A172 (cell line): ENCODE results near the gene TSPAN8. TPM values are rescaled to one million over a fixed set of nuclear protein-coding genes. Genes with fewer than 3 reads are reported as not detected.
A peak's percentile ranks its signal among the peaks of the same experiment; 100 is the strongest.
"Not testable (repeated sequence)": the region's sequence is repeated elsewhere in the genome, so short reads cannot be mapped to it uniquely, and the experiment has no call there.

Source experiments
- DNase-seq: peaks from one replicate; pipeline ENCODE4 v3.0.0-alpha.2; 2015; ENCODE audit warnings: low spot score
- total RNA-seq: library from RNA; depleted of rRNA; stranded (reverse); fragments of >200 nt; shearing (Covaris generic); gene quantifications from 2 replicates; pipeline ENCODE4 v1.2.3, GENCODE V29; 2014; rRNA removed

The TSPAN8 gene
- 40.6 and 55.8 TPM in 2 replicates for total RNA-seq

- DNase-seq: peak; percentile 29
These were observed at the start of gene TSPAN8 for GRCh38 chr12:71157601-71158233. TSS of gene TSPAN8 (minus strand) at chr12:71157999. CDS start at chr12:71157678, 321 bp downstream.

- DNase-seq: no peak
These were observed 43.4 kb upstream of the TSPAN8 start for GRCh38 chr12:71201136-71201679.

GRCh38 chr12:71200706-71201105, 42.9 kb upstream of the TSPAN8 start:
- DNase-seq: no peak

DNA sequence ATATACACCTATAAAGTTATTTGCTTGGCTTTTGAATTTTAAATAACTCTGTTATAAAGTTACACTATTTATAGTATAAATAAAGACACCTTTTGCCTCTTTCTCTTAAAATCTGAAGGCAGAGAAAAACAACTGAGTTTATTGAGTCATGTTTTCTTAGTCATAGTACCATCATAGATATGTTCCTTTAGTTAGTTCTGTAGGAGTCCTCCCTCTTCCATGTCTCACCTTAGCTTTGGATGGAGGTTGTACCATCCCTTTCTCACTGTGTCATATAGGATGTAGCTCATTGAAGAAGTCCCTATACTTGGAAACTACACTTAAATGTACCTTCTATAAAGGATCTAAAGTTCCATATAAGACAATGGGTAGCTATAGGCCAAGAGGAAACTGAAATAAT, 39.7 kb upstream of the TSPAN8 start:
- DNase-seq: no peak

DNA sequence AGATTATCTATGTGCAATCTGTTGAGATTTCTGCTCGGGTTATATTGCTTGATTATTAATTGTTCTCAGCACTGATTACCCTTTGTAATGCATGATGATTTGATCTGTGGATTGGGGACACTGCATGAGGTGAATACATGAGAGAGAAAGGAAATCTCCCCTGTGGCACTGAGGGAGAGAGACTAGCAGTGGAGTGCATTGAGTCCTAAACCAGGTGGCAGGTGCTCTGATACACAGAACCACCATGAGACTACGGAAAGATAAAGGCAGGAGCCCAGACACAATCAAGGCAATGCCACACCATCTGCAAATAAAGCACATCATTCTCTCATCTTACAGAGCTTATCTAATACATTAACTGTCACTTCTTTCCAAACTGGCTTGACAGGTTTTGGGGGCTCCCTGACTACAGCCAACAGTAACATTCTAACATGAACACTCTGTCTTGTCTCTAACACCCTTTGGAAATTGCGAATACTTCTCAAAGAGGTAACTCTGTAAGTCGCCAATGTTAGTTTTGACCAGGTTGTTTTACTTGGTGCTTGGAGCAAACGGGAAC, 37.6 kb upstream of the TSPAN8 start:
- DNase-seq: no peak

DNA sequence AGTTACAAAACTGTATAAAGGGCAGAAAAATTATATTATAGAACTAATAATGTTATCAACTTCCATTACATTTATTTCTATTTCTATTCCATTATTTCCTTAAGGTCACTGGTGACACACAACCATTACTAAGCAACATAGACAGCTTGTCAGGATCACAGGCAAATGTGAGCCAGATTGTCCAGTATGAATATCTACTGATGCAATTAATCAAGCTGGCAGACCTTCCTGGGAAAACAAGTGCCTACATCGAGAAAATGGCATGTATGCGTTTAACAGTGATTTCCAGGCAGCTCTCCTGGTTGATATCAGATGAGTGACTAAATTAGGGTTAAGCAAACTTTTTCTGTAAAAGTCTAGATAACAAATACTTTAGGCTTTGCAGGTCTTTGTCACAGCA, 36.9 kb upstream of the TSPAN8 start:
- no peak for DNase-seq

DNA sequence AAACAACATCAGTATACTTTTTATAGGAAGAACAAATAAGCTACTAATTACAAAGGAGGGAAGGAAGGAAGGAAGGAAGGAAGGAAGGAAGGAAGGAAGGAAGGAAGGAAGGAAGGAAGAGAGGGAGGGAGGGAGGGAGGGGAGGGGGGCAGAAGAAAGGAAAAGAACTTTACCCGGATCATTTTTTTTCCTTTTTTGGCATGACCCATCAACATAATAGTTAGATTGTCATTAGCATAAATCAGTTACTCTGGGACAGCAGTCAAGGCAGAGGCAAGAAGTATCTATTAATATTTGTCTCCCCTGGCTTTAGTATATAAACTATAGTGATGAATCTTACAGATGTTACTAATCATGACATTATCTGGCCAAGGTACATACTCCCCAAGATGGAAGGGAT, 35.2 kb upstream of the TSPAN8 start:
- no peak for DNase-seq

DNA sequence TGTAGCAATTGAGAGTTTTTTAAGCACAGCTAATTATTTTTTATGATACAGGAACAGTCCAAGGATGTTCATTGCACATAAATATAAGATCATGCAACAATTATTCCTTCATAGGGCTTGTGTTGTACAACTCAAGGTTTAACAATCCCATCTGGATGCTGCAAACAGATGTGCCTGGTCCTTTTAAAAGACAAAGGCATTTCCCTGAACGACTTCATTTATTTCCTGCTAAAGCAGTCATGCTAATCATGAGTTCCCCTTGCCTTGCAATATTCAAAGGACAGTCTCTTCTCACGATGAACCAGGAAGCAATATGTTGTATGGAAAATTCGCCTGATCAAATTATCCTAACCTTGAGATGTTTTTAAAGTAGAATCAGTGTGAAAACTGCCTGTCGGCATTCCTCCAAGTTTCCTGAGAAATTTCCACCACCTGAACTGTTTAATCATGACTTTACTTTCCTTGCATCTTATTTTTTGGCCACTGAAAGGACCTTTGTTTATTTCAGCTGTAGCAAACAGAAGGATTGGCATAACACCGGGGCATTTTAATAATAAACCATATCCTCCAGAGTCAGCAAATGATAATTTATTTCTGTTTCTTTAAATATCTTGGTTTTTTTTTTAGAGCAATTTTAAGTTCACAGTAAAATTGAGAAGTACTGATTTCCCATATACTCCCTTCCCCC, 33.9 kb upstream of the TSPAN8 start:
- no peak for DNase-seq

DNA sequence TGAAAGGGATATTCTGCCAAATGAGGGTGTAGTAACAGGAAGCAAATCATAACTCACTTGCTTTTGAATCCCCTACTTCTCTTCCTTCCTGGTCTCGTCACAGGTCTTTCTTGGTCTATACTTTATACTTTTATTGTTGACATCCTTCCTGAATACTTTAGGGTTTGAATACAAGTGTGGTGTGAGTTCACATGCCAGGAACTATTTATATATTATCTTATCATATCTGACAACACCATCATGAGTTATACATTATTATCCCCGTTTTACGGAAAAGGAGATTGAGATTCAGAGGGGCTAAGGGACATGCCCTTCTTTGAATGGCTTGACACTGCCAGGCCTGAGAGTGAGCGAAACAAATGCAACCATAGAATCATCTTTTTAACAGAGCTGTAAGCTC, 33.0 kb upstream of the TSPAN8 start:
- DNase-seq: no peak

DNA sequence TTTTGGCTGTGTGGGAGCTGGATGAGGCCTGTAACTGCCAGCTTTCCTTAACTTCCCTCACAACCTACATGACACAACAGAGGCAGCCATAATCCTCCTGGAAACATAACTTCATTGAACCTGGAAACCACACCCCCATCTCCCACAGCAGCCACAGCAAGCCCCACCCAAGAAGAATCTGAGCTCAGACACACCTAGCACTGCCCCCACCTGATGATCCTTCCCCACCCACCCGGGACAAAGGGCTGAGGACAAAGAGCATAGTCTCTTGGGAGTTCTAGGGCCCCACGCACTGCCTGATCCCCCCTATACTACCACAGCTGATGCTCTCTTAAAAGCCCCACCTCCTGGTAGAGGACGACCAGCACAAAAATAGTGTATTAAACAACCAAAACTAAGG, 29.6 kb upstream of the TSPAN8 start:
- DNase-seq: no peak

DNA sequence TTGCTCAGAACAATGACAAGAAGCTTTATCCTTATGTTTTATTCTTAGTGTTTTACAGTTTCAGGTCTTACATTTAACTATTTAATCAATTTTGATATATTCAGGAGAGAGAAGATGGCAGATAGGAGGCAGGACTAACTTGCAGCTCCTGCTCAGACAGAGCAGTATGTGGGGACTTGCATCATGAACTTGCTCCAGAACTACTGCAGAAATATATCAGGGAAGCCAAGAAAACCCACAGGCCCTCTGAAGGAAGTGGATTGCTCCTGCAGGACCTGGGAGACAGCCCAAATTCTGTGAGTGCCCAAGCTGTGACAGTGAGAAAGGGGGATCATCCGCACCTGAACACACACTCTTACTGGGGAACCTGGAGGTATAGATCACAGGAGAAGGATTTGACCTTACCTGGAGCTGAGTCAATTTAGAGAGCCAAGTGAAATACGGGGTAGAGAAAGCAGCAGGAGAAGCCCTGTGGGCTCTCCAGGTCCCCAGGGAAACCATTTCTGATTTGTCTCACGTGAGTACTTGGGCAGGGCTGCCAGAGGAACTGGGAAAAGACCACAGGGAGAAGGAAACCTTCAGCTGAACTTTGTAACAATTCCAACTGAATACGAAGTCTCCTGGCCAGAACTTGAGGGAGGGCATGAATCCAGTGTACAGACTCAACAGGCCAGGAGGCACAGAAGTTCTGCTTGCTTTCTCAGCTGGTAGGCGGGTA, 28.9 kb upstream of the TSPAN8 start:
- no peak for DNase-seq

DNA sequence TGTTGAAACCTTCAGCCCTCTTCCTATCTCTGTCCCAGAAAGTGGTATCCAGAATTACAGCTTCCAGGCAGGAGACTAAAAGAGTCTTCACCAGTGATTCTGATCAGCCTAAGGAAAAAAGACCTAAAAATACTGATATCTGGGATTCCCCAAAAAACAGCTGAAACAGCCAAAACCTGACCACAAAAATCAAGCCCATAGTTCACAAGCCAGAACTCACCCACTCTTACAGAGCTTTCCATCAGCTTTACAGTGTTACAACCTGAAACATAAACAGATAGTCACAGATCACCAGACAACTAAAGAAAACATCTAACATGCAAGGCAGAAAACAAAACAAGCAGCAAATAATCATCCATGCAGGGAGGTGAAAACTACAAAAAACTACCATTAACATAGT, 26.0 kb upstream of the TSPAN8 start:
- DNase-seq: no peak

- DNase-seq: peak; percentile 69
These were observed 25.2 kb upstream of the TSPAN8 start for GRCh38 chr12:71183018-71183417.

DNA sequence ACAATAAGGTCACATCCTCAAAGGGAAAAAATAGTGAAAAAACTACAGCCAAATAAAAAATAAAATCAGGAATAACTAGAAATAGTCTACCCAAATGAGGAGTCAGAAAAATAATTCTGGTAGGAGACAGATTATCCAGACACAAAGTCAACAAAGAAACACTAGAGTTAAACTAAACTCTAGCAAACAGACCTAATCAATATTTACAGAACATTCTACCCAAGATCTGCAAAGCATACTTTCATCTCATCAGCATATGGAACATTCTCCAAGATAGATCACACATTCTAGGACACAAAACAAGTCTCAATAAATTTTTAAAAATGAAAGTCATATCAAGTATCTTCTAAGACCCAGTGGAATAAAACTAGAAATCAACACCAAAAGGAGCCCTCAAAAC, 20.4 kb upstream of the TSPAN8 start:
- DNase-seq: no peak

DNA sequence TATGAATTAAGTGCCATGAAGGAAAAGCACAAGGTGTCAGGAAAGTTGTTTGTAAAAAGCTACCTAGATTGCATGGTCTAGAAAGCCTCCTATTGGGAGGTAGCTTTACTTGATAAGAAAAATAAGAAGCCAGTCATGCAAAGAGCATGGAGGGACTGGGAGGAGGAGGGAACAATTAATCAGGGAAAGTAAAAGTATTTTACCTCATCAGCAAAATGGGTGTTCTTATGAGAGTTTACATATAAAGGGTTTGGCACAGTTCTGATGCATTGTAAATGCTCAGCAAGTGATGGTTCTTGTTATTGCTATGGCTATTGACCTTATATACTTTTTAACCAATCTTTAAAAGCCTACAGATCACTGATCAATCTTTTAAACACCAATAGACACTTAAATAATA, 17.0 kb upstream of the TSPAN8 start:
- no peak for DNase-seq

DNA sequence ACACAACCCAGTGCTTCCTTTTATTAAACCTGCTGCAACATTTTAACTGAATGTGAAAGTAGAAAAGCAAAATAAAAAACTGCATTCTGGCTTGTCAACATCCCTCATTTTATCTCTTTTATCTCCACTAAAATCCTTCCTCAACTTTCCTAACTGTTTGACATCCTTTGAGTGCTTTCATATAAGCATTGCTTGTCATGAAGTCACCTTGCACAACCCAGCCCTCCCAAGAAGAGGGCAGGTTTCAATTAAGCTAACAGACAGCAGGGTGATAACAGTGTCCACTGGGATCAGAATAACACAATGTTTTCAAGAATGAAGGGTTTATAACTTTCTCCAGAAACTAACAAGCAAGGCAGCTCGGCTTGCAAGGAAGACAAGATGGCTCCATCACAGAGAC, 16.3 kb upstream of the TSPAN8 start:
- no peak for DNase-seq

DNA sequence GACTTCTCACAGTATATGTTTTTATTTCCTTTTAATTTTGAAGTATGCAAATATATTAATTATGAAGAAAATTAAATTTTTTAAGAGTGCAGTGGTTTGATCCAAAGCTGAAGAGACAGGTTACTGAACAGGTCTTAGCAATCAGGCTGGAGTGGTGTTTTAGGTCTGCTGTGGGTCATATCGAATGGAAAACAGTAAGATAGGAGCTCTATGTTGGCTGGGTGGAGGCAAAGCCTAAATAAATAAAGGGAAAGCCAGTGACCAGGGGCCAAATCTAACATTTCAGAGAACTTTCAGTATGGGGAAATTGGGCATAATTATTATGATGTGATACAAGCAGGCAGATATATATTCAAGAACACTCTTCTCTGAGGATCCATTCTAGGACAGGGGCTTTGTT, 12.7 kb upstream of the TSPAN8 start:
- no peak for DNase-seq

DNA sequence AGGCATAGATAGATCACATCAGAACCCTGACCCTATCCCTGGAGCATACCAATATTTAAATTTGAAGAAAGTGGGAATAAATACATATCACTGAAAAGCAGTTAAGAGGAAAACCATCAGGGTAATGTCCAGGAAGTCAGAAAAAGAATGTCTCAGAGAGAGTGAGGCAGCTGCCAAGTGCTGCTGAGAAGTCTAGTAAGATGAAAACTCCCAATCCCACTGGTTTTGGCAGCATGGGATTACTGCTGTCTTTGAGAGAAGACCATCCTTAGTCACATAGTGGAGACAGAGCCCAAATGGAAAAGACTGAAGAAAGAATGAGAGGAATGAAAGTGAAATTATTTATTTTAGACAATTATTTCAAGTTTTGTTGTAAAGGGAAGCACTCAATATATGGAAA, 11.5 kb upstream of the TSPAN8 start:
- no peak for DNase-seq

DNA sequence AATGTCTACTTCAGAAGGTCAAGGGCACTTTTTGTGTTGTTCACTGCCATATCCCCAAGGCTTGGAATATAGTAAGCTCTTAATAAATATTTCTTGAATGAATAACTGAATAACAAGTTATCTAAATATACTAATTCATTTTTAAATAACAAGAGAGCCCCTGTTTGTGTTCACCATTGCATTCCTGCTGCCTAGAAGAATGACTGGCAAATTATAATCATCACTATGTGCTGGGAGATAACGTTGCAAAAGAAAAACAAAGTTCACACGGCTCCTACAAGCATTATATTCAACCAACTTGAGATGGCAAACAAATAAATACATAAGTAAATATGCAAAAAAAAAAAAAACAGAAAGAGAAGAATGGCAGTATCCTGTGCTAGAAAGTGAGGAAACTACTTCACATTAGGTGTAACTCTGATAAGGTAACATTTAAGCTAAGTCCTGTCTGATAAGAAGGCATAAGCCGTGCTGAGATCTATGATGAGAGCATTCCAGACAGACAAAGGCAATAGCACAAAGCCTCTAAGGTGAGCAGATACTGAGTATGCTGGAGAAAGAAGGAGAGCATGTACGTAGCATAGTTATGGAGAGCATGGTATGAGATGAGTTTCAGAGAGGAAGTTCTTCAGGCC, 9.2 kb upstream of the TSPAN8 start:
- DNase-seq: no peak

DNA sequence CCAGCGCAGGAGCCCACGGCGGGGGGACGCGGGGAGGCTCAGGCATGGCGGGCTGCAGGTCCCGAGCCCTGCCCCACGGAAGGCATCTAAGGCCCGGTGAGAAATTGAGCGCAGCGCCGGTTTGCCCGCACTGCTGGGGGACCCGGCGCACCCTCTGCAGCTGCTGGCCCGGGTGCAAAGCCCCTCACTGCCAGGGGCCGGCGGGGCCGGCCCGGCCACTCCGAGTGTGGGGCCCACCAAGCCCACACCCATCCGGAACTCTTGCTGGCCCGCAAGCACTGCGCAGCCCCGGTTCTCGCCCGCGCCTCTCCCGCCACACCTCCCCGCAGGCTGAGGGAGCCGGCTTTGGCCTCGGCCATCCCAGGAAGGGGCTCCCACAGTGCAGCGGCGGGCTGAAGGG, 8.5 kb upstream of the TSPAN8 start:
- no peak for DNase-seq

DNA sequence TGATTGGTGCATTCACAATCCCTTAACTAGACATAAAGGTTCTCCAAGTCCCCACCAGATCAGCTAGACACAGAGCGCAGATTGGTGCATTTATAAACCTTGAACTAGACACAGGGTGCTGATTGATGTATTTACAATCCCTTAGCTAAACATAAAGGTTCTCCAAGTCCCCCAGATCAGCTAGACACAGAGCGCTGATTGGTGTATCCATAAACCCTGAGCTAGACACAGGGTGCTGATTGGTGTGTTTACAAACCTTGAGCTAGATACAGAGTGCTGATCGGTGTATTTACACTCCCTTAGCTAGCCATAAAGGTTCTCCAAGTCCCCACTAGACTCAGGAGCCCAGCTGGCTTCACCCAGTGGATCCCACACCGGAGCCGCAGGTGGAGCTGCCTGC, 8.0 kb upstream of the TSPAN8 start:
- DNase-seq: not testable (repeated sequence)
